Spleen (tissue), 11 donors: Measurements from ENCODE around the gene MACC1. TPM values are rescaled to one million over a fixed set of nuclear protein-coding genes. Genes with fewer than 3 reads are reported as not detected.

Source experiments
- DNase-seq: peaks from one replicate; pipeline ENCODE4 v3.0.0-alpha.2; 2020
- H3K27ac ChIP-seq, 8 donors: fragments of 200-600 bp; sonication (generic) in 7 of 8; 1 replicate in 4 of 8; 2 replicates in 4 of 8; pipeline versions ENCODE4 v1.5.0 to v1.8.0; 2016 to 2021; ENCODE audit warnings: inconsistent platforms in 4 of 8, mild to moderate bottlenecking in 4 of 8, moderate library complexity in 1 of 8
- H3K27me3 ChIP-seq, 7 donors: fragments of 200-600 bp; sonication (generic) in 6 of 7; replicated peaks in 1 of 7; 1 replicate in 4 of 7; 2 replicates in 3 of 7; pipeline versions ENCODE4 v1.5.0 to v1.8.0; 2016 to 2021; ENCODE audit warnings: inconsistent platforms in 3 of 7, mild to moderate bottlenecking in 1 of 7
- H3K36me3 ChIP-seq, 6 donors: fragments of 200-600 bp; sonication (generic) in 5 of 6; 1 replicate in 4 of 6; 2 replicates in 2 of 6; pipeline versions ENCODE4 v1.5.0 to v1.8.0; 2016 to 2021; ENCODE audit warnings: inconsistent platforms in 2 of 6
- H3K4me1 ChIP-seq, 6 donors: fragments of 200-600 bp; sonication (generic) in 5 of 6; 1 replicate in 3 of 6; 2 replicates in 3 of 6; pipeline versions ENCODE4 v1.5.0 to v1.8.0; 2016 to 2021; ENCODE audit warnings: inconsistent platforms in 3 of 6
- H3K4me3 ChIP-seq, 8 donors: fragments of 200-600 bp; sonication (generic) in 7 of 8; 1 replicate in 4 of 8; 2 replicates in 4 of 8; pipeline versions ENCODE4 v1.5.0 to v1.8.0; 2016 to 2021; ENCODE audit warnings: inconsistent platforms in 4 of 8, mild to moderate bottlenecking in 4 of 8, moderate library complexity in 2 of 8
- H3K9me3 ChIP-seq, 8 donors: fragments of 200-600 bp; sonication (generic) in 7 of 8; 1 replicate in 4 of 8; 2 replicates in 4 of 8; pipeline versions ENCODE4 v1.5.0 to v1.8.0; 2016 to 2021; ENCODE audit warnings: inconsistent platforms in 4 of 8
- CTCF ChIP-seq, 11 experiments: fragments of 200-600 bp in 7 of 11; fragments of 450-650 bp in 4 of 11; sonication (generic) in 4 of 11; IDR thresholded peaks in 8 of 11; conservative IDR thresholded peaks in 3 of 11; 1 replicate in 7 of 11; 2 replicates in 4 of 11; pipeline versions ENCODE4 v1.4.0 to v1.8.0; 2016 to 2021; ENCODE audit warnings: antibody characterized with exemption in 11 of 11, inconsistent platforms in 4 of 11, mild to moderate bottlenecking in 1 of 11
- POLR2A ChIP-seq, 3 donors: fragments of 450-650 bp; IDR thresholded peaks; one replicate each; pipeline ENCODE4 v1.5.1; 2017; ENCODE audit warnings: antibody characterized with exemption in 3 of 3, mild to moderate bottlenecking in 1 of 3
- POLR2AphosphoS5 ChIP-seq, 3 donors: sonication (generic); formaldehyde crosslinking; IDR thresholded peaks; one replicate each; pipeline ENCODE4 v1.5.1; 2017; ENCODE audit warnings: antibody characterized with exemption in 3 of 3
- WGBS, 5 donors: extraction: QIAGEN DNeasy Blood & Tissue Kit in 3 of 5; methylation state at CpG; one replicate each; pipeline versions ENCODE4 v1.1.5 to v1.1.7; 2013 to 2018; 5-methylcytosine and 5-hydroxymethylcytosine counted together
- intact Hi-C: fragments of 100-400 bp; cut with DNase I; formaldehyde crosslinking; loops from one replicate; pipeline ENCODE4 v1.15.0; 2023; ENCODE audit warnings: low total_unique reads
- polyA plus RNA-seq, 3 donors: library from polyadenylated mRNA; stranded (reverse); fragments of 200-250 nt; gene quantifications; one replicate each; pipeline ENCODE4 v1.2.1, GENCODE V29; 2013
- total RNA-seq, 7 donors: library from RNA; depleted of rRNA in 3 of 7; stranded (reverse); fragments of >200 nt in 3 of 7; fragmentation: NEBNext Ultra II Directional in 4 of 7; extraction: Animal tissue kit (Norgen Biotek cat#: 25700) in 4 of 7; gene quantifications; one replicate each; pipeline versions ENCODE4 v1.1.0 to v1.2.1, GENCODE V29; 2016 to 2021
- donor health status: healthy with polysubstance abuse.
- donor health status: DM: no; HTN: no; CAD: no; lungs with moderate emphysema.
- donor health status: DM: no; HTN: no; CAD: no.
- donor health status: Bipolar disorder and iron deficiency.
- donor health status: healthy.
- donor health status: DM: no; HTN: no; CAD: no.
- donor health status: DM: yes; HTN: yes; CAD: no.

The MACC1 gene
- total and polyA plus RNA-seq, 10 donors = 0.83 to 10.6 (median 4.8) TPM

DNA sequence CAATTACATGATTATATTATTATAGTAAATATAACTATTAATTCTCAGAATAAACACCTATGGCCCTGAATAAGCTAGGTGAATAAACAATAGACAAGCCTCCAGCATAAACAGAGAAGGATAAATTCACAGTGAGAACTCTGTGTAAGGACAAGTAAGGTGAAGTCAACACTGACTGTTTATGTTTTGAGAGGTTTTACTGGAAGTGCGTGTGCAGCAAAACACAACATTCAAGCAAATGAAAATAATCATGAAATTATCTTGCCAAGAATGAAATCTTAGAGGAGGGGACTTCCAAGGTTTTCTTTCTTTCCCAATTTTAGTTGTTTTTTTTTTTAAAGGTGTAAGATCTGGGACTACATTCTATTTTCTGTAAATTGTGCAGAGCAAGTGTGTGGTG is 112.5 kb downstream of the MACC1 start:
- 83 to 96% (median 95%) methylated on average over 1 of the region's 1 CpG for WGBS, 5 donors
- intact Hi-C loops = no loop called here
- no peaks in the 10 kb centered on the region for H3K36me3 ChIP-seq
- no peaks in the 10 kb centered on the region for H3K4me1 ChIP-seq
- H3K9me3 ChIP-seq = no peaks in the 10 kb centered on the region
- no peak overlapping the region for H3K4me3 ChIP-seq
- DNase-seq = no peak
- TF ChIP-seq CTCF (IDR thresholded peaks at IDR 0.05 in 8 of 11, conservative IDR thresholded peaks at IDR 0.05 in 3 of 11) = no peak
- no peak for TF ChIP-seq POLR2A (IDR thresholded peaks at IDR 0.05)
- no peak for TF ChIP-seq POLR2AphosphoS5 (IDR thresholded peaks at IDR 0.05)
- no peaks in the 10 kb centered on the region for H3K27me3 ChIP-seq
- no peak overlapping the region for H3K27ac ChIP-seq

- H3K27ac ChIP-seq = no peak overlapping the region
- 0 to 75% (median 41%) methylated on average over 1 of the region's 1 CpG for WGBS, 5 donors
- H3K4me1 ChIP-seq = no peaks in the 10 kb centered on the region
- H3K9me3 ChIP-seq = no peaks in the 10 kb centered on the region
- intact Hi-C loops = no loop called here
- DNase-seq = no peak
- H3K36me3 ChIP-seq = no peaks in the 10 kb centered on the region
- TF ChIP-seq POLR2A (IDR thresholded peaks at IDR 0.05) = no peak
- no peak for TF ChIP-seq POLR2AphosphoS5 (IDR thresholded peaks at IDR 0.05)
- TF ChIP-seq CTCF (IDR thresholded peaks at IDR 0.05 in 8 of 11, conservative IDR thresholded peaks at IDR 0.05 in 3 of 11) = no peak
- no peak overlapping the region for H3K4me3 ChIP-seq
- H3K27me3 ChIP-seq = no peaks in the 10 kb centered on the region
Observed at GRCh38 chr7:20102982-20103381, 114.2 kb downstream of the MACC1 start.

GRCh38 chr7:20095862-20096261 is 121.3 kb downstream of the MACC1 start:
- WGBS, 5 donors = 56 to 91% (median 85%) methylated on average over 1 of the region's 1 CpG
- no peak for TF ChIP-seq POLR2A (IDR thresholded peaks at IDR 0.05)
- no peak for TF ChIP-seq POLR2AphosphoS5 (IDR thresholded peaks at IDR 0.05)
- TF ChIP-seq CTCF (IDR thresholded peaks at IDR 0.05 in 8 of 11, conservative IDR thresholded peaks at IDR 0.05 in 3 of 11) = no peak
- intact Hi-C loops = no loop called here

DNA sequence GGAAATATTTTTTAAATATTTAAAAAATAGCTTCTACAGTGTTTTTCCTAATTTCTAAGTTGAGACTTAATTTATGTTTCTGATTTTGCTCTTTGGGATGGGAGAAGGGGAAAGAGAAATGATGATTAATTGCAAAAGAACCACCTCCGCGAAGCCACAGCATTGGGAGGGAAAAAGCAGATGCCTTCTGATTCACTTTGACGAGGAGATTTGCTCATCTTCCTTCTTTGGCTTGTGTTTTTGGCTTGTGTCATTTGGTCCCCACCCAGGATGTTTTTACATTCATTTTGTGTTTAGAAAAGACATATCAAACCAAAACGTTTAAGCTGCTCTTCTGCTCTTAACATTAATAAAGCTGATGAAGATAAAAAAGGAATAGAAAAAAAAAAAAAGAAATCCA is 121.7 kb downstream of the MACC1 start:
- Histone ChIP-seq H3K36me3 (no peaks in the 10 kb centered on the region), H3K27ac (no peak overlapping the region), H3K9me3 (peaks cover 0 to 40% (median 29%) of the 10 kb centered on the region in 8 donors), H3K4me3 (no peak overlapping the region), H3K4me1 (no peaks in the 10 kb centered on the region), H3K27me3 (no peaks in the 10 kb centered on the region)
- TF ChIP-seq CTCF (IDR thresholded peaks at IDR 0.05 in 8 of 11, conservative IDR thresholded peaks at IDR 0.05 in 3 of 11) (no peak), POLR2AphosphoS5 (IDR thresholded peaks at IDR 0.05) (no peak), POLR2A (IDR thresholded peaks at IDR 0.05) (no peak)
- no peak for DNase-seq
- intact Hi-C loops = no loop called here
- WGBS, 5 donors = 80 to 90% (median 88%) methylated on average over 4 of the region's 4 CpGs

More at GRCh38 chr7:20095862-20096261, 121.3 kb downstream of the MACC1 start:
- Histone ChIP-seq H3K4me3 (no peak overlapping the region), H3K27ac (no peak overlapping the region), H3K27me3 (no peaks in the 10 kb centered on the region), H3K36me3 (no peaks in the 10 kb centered on the region), H3K4me1 (no peaks in the 10 kb centered on the region), H3K9me3 (peaks cover 0 to 40% (median 29%) of the 10 kb centered on the region in 8 donors)
- no peak for DNase-seq
